Gastrocnemius medialis (tissue), 4 donors: ENCODE data around the gene RERE.
A peak's percentile ranks its signal among the peaks of the same experiment; 100 is the strongest.
"Not testable (repeated sequence)": the region's sequence is repeated elsewhere in the genome, so short reads cannot be mapped to it uniquely, and the experiment has no call there.

Source experiments
- CTCF ChIP-seq, 5 experiments: fragments of 450-650 bp in 3 of 5; fragments of 200-600 bp in 2 of 5; sonication (generic) in 2 of 5; IDR thresholded peaks in 4 of 5; conservative IDR thresholded peaks in 1 of 5; 1 replicate in 4 of 5; 2 replicates in 1 of 5; pipeline ENCODE4 v1.5.1; 2016 to 2019; ENCODE audit warnings: antibody characterized with exemption in 5 of 5, mild to moderate bottlenecking in 3 of 5, moderate library complexity in 3 of 5
- POLR2A ChIP-seq, 2 donors: fragments of 450-650 bp; IDR thresholded peaks; one replicate each; pipeline ENCODE4 v1.6.1; 2017; ENCODE audit warnings: antibody characterized with exemption in 2 of 2, mild to moderate bottlenecking in 2 of 2, moderate library complexity in 2 of 2

- not testable (repeated sequence) for TF ChIP-seq POLR2A (IDR thresholded peaks at IDR 0.05)
- TF ChIP-seq CTCF (IDR thresholded peaks at IDR 0.05 in 4 of 5, conservative IDR thresholded peaks at IDR 0.05 in 1 of 5), result peak in 1 of 5 experiments; percentile 26
Measured at GRCh38 chr1:8726801-8727186, 90.6 kb downstream of the RERE start.
